GM21526 (cell line): ENCODE results near the gene MSI2.

Source experiments
- ATAC-seq: cut with Tn5 transposase; IDR thresholded peaks from one replicate; pipeline ENCODE4 v1.9.1; 2021; ENCODE audit warnings: moderate library complexity; ENCODE audit not compliant: unreplicated experiment, low FRiP score

MSI2 gene

GRCh38 chr17:57269052-57269451, 12.7 kb downstream of the MSI2 start:
- no peak for ATAC-seq

GRCh38 chr17:57269598-57270255, 13.4 kb downstream of the MSI2 start:
- no peak for ATAC-seq

GRCh38 chr17:57270801-57271245, 14.5 kb downstream of the MSI2 start:
- ATAC-seq = no peak

- no peak for ATAC-seq
Observed at GRCh38 chr17:57271821-57272220, 15.5 kb downstream of the MSI2 start.

GRCh38 chr17:57273490-57273889, 17.2 kb downstream of the MSI2 start:
- no peak for ATAC-seq

GRCh38 chr17:57274162-57274561, 17.8 kb downstream of the MSI2 start:
- no peak for ATAC-seq

- ATAC-seq = no peak
Observed at GRCh38 chr17:57275071-57275764, 18.9 kb downstream of the MSI2 start.

- no peak for ATAC-seq
Observed at GRCh38 chr17:57276621-57277020, 20.3 kb downstream of the MSI2 start.

- no peak for ATAC-seq
Observed at GRCh38 chr17:57277923-57278604, 21.7 kb downstream of the MSI2 start.

- no peak for ATAC-seq
Observed at GRCh38 chr17:57278740-57279387, 22.5 kb downstream of the MSI2 start.

GRCh38 chr17:57279432-57279831, 23.1 kb downstream of the MSI2 start:
- no peak for ATAC-seq

GRCh38 chr17:57281887-57282286, 25.6 kb downstream of the MSI2 start:
- ATAC-seq = no peak

GRCh38 chr17:57282296-57282695, 26.0 kb downstream of the MSI2 start:
- no peak for ATAC-seq

GRCh38 chr17:57283203-57283971, 27.1 kb downstream of the MSI2 start:
- no peak for ATAC-seq

GRCh38 chr17:57284583-57284982, 28.3 kb downstream of the MSI2 start:
- ATAC-seq = no peak

- ATAC-seq = no peak
Observed at GRCh38 chr17:57284984-57285646, 28.8 kb downstream of the MSI2 start.

- ATAC-seq = no peak
Observed at GRCh38 chr17:57285701-57286100, 29.4 kb downstream of the MSI2 start.

GRCh38 chr17:57286399-57287105, 30.2 kb downstream of the MSI2 start:
- ATAC-seq = no peak

- ATAC-seq = no peak
Observed at GRCh38 chr17:57288040-57288772, 31.9 kb downstream of the MSI2 start.
